Stimulated activated CD4-positive, alpha-beta T cell treated with anti-CD3 and anti-CD28 coated beads, Interleukin-15, amount 100 ng/mL, for 48 hours (primary cell): ENCODE data around the gene FLT1.

Experiments
- DNase-seq, 2 donors: peaks; one replicate each; pipeline ENCODE4 v3.0.0-alpha.2; 2020; ENCODE audit warnings: low read depth in 2 of 2

Gene FLT1

DNA sequence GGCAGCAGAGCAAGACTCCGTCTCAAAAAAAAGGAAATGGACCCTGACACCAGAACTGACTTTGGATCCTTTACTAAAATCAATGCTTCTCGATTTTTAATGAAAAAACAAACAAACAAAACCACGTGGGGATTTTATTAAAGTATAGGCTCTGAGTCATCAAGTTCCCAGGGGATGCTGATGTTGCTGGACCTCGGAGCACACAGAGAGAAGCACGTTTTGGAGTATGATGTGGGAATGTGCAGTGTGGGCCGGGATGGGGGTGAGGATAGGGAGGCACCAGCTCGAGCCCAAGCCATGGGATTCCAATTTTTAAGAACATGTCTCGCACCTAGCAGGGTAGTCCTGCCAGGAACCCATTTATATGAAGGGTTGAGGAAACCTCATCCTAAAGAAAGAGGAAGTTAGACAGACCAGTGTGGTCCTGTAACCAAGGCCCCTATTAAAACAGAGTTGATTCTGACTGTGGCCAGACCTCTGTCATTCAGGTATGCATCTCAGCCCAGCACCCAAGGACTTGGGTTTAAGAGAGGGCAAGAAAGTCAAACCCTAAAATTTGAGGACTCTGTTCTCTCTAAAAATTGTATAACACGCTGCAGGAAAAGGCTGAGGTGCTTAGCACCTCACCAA is 6.4 kb downstream of the FLT1 start:
- no peak for DNase-seq

DNA sequence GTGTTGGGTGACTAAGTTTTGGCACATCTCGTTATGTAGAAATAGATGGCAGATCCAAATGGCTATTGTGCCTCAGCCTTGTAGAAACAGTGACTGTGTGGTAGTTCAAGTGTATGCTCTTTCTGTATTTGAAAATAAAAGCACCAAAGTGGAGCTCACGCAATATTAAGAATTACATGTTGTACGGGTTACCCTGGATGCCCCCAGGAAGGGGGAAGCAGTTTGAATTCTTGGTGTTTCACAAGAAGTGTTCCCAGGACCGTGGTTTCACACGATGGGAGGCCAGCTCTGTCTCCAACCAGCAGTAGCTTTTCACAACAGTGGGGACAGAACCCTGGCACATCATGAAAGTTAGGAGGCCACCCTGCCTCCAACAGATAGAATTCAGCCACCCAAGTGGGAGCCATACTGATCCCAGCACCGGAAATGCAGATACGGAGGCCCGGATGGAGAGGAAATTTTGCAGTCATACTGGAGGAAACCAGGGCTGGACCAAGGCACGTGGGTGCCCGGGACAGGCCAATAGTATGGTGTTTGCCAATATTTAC is 8.9 kb downstream of the FLT1 start:
- DNase-seq = no peak

DNA sequence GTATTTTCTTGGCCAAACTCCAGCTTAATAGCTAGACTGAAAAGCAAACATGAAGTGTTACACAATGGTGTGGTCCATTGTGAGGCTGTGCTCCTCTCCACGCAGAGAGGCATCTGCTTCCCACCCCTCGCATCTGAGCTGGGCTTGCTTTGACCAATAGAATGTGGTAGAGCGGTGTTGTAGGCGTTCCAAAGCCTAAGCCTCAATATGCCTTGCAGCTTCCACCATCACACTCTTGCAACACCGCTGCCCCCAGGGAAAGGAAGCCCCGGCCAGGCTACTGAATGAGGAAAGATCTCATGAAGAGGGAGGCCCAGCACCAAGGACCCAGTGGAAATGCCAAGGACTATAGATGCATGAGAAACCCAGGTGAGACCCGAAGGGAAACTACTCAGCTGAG is 9.4 kb downstream of the FLT1 start:
- no peak for DNase-seq

DNA sequence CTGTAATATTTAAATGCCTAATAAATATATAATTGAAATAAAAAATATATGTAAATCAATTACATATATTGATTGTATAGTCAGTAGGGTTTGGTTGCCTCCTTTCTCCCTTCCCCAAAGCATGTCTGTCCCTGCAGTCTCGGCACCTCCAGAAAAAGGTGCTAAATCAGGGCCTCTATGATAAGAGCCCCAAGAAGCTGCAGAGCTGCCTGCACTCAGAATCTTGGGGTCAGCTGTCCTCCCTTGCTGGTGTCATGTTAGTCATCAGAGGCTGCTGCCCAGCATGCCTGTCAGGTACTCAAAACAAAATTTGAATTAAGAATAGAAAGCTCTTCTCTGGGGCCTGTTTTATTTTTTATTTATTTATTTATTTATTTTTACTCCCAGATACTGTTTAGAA is 9.8 kb downstream of the FLT1 start:
- no peak for DNase-seq

DNA sequence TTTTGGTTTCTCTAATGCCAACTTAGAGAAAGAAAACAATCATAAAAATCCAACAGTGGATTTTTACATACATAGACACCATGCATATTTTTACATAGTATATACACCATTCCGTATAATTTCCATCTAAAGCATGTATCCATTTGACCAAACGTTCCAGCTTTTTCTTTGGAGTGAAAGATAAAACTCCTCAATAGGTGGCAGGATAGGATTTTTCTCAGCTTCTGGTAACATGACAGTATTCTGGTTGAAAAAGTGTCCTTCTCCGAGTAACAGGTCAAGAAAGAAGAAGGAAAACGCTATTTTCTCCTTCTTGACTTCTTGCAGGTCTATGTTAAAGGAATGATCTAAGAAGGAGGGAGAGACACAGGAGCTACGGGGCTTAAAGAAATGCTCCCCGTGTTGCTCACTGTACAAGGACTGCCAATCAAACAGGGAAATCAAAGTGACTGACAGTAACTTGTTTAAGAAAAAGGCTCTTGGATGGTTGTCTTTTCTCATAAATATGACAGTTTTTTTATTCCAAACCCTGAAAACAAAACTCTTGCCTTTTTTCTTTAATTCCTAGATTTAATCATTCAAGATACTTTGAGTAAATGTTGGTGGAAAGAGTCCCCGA is 11.5 kb downstream of the FLT1 start:
- no peak for DNase-seq

DNA sequence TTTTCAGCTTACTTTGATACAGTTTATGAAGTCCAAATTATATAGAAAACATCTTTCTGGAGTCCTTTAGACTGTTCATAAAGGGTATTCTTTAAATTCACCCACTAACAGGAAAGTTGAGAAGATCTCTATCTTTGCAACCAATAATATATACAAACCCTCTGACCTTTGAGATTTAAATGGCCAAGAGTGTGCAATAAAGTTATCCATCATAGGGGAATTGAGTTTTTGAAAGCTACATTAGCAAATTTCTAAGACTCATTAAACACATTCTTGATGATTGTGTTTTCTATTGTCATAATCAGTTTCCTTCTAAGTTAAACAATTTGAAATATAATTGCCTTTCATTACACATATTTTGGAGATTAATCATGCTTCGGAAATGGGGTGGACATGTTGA is 15.9 kb downstream of the FLT1 start:
- no peak for DNase-seq

DNA sequence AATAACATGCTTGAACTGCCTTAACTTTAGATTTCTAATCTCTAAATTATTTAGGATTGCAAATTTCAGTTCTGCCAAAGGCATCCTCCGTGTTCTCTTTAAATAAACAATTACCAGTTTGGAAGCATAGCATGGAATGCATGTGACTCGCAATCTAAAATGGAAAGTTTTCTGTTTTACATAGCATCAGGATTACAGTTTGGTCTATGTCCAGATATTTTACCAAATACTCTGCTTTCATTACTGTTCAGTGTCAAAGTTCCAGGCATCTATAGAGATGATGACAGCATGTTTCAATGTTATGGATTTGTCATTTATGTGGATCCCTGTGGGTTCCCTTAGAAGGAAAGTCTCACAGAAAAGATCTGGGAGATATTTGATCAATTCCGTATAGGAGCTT is 16.8 kb downstream of the FLT1 start:
- DNase-seq = no peak

DNA sequence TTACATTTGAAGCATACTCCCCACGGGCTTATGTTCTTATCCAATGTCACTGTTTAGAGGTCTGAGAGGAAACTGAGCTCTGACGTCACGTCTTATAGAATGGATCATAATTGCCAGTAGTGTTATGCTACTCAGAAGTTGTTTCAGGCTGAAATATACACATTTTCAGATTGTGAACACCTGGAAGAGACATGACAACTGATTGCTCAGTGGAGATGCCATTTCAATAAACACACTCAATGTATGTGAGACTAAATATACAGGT is 17.3 kb downstream of the FLT1 start:
- no peak for DNase-seq

DNA sequence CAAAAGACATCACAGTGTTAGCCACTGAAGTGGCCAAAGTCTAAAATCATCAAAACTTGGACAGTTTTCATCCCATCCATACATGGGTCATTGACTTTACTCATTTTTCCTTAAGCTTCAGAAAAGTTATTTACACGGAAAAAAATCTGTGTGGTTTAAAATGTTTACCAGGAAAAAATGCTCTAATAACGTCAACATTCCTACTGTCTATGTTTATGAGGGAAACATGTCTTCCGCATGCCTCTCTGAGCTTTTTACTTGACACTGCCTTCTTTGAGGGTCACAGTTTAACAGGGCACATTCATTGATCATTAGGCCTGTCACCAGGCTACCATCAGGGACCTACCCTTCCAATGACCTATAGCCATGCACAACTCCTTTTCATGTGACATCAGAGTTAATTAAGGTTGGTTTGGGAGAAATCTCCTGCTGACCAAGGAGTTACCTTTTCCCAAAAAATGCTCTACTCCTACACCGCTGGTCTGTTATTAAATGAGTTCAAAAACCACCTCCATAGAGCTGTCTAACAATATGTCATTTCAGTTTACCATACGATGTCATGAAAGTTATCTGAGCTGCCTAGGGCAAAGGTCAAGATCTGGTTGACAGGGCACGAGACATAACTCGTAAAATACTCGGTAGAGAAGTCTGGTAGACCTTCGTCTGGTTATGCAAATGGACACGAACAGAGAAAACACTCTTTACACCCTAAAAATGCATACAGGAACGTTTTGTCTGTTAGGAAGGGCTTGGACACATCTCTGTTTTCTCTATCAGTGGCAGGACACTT is 17.8 kb downstream of the FLT1 start:
- DNase-seq = no peak

DNA sequence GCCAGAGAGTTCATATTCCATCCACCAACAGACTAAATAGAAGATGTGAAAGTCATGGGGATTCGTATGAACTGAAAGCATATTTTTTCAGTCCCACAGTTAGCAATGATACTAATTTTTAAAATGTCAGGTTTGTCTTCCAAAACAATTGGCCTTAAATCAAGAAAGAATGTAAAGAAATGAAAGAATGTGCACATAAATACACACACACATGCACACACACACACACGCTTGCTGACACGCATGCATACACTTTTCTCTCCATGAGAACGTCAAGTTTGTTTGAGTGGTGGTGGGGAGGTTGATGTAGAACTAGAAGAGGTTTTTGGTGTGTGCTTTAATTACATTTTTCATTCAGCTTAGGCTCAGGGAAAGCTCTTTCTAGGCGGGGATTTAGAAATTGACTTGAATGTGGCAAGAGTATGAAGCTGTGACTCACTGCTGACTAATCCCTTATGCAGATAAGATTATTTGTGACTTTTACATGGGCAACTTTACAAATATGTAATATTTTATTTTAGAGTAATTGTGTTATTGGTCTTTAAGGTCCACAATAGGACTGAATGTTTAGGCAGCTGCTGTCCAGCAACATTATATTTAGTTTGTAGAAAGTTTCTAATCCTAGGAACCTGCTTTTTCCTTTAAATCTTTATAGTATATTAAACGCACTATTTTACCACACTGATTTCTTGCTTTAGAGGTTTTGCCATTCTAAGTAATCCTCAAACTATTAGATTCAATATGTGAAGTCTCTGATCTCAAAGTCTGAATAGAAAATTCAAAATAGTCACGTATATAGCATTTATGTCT is 18.8 kb downstream of the FLT1 start:
- no peak for DNase-seq

DNA sequence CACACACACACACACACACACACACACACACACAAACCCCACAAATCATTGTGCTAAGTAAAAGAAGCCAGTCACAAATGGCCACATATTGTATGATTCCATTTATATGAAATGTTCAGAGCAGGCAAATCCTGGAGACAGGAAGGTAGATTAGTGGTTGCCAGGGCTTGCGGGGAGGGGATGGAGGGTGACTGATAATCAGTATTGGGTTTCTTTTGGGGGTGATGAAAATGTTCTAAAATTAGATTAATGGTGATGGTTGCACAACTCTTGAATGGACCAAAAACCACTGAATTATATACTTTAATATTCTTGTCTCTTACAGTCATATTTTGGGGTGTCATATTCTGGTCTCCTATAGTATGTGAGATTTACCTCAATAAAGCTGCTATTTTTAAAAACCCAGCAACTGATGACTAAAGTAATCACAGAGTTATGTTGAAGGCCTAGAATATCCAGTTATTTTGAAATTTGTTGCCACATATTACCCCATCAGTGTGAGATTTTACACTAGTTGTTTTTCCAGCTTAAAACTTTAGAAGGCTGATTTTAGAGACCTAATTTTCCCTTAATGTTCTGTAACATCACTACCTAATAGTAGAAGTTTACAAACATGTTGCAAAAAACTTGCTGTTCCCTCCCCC is 20.3 kb downstream of the FLT1 start:
- DNase-seq = no peak

DNA sequence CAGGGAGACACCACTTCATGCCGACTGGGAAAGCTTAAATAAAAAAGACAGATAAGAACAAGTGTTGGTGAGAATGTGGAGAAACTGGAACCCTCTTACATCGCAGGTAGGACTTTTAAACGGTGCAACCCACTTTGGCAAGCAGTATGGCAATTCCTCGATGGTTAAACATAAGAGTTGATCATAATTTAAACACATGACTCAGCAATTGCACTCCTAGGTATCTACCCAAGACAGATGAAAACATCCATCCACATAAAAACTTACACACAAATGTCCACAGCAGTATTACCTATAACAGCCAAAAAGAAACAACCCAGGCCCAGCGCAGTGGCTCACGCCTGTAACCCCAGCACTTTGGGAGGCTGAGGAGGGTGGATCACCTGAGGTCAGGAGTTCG is 21.9 kb downstream of the FLT1 start:
- DNase-seq = no peak

DNA sequence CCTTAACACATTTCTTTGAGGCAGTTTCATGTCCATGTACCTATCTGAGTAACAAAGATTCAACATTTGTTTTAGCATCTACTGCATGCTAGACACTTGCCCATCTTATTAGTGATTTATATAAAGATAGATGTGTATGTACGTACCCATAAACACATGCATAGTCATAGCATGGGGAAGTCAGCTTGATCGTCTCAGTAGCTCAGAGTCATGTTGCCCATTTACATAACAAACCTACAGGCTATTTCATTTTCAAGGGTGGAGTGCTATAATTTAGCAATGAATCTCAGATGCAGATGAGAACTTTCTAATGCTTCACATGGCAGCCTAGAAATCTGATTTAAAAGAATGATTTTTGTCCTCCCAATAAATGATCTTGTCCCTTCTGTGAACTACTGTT is 23.5 kb downstream of the FLT1 start:
- no peak for DNase-seq

DNA sequence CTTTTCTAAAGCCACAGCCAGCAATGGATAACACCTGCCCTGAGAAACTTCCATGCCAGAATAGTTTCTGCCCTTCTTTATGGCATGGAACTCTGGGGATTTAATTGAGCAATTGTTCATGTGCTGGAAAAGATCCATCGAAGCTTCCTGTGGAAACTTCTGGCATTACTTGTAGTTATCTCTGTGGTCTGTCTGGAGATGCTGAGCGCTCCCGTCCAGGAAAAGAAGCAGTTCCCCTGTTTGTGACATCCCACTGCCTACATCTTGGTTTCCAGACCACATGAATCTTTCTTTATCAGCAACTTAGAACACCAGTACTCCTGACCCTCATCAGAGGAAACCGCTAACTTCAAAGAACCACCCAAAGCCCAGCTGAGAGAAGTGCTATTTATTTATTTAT is 24.6 kb downstream of the FLT1 start:
- DNase-seq = no peak

DNA sequence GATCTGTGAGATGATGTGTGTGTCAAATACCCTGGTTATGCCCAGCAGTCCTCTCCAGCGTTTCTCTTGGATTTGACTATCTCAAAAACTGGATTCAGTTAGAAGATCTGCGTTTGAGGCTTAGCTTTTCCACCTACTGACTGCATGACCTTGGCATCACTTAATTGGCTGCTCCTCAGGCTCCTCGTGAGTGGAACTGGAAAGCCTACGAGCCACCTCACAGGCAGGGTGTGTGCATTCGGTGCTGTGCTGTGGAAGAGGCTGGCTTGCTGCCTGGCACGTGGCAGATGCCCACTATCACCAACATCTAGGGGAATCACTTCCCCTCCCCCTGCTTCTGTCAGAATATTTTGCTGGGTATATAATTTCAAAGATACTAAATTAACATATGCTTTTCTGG is 25.6 kb downstream of the FLT1 start:
- DNase-seq = no peak

DNA sequence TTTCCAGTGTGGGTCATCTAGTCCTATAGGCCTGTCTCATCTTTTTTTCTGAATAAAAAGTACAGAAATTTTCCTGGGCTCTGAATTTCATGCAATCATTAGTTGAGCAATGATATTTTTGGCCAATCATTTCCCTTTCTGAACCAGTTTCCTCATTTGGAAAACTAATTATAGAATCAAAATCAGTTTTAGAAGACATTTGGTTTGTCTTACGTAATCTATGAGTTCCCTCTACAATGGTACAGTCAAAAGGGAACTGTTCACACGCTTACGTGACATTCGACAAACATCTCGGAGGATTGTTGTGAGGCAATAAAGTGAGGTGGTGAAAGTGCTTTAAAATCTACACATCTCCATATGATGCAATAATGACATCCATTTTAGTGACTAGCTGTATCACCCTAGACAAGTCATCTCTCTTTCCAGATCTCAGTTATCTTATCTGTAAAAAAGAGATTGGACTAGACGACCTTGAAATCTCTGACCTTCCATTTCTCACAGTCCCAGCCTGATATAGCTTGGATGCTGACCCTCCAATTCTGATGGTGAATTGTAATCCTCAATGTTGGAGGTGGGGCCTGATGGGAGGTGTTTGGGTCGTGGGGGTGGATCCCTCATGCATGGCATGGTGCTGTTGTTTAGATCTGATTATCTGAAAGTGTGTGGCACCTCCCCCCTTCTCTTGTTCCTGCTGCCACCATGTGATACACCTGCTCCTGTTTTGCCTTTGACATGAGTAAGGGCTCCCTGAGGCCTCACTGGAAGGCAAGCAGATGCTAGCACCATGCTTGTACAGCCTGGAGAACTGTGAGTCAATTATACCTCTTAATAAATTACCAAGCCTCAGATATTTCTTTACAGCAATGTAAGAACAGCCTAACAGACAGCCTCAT is 26.7 kb downstream of the FLT1 start:
- no peak for DNase-seq

DNA sequence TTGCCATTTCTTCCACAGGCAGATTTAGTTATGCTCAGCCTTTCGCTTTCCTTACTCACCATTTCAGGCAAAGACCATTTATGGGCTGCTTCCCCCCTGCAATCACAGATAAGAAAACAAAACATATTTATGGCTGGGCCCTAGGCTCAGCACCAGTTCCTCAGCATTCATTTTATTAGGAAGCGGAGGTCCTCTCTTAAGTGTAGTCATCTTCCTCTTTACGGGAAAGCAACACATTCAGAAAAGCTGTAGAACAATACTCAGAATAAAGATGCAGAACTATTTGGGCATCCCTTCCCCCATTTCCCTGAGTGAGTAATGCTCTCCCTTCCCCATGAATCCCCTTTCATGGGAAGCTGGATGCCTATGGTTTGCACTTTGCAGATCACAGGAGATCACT is 27.9 kb downstream of the FLT1 start:
- DNase-seq = no peak

DNA sequence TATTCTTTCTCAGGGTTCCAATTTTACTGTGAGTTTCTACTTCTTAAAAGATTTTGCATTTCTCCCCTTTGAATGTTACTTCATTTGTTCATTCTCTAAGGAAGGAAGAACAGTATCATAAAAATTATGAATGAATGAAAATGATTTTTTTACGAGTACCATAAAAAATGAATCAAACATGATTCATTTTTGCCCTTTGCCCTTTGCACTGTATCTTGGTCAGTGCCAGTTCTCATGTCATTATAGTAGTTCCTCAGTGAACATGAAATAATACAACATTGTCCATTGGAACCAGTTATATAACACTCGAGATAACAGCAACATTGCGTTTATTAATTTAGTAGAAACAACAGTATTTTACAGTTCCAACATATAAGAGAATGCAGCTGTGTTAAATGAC is 28.8 kb downstream of the FLT1 start:
- DNase-seq = no peak

DNA sequence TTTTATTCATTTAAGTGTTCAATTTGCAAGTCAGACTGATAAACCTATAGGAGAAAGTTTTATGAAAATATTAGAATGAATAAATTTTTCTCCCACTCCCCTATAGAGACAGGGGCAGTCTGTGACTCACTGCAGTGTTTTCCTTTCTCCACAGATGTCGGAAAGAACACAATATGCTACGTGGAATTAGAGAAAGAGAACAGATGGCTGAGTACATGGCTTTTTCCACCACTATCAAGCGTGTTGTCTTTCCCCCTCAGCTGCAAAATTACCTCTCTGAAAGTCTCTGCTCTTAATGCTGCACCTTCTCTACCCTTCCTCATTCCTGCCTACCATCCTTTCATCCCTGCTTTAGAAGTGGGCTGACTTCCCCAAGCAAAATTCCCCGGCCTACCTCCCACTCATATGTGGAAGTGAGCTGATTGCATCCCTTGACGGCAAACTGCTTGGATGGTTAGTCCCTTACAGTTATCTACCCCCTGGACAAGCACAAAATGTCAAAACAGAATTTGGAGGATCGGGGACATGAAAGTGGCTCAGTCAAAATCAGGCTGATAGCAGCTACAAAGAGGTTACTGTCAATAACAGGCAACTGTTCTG is 30.0 kb downstream of the FLT1 start:
- no peak for DNase-seq

DNA sequence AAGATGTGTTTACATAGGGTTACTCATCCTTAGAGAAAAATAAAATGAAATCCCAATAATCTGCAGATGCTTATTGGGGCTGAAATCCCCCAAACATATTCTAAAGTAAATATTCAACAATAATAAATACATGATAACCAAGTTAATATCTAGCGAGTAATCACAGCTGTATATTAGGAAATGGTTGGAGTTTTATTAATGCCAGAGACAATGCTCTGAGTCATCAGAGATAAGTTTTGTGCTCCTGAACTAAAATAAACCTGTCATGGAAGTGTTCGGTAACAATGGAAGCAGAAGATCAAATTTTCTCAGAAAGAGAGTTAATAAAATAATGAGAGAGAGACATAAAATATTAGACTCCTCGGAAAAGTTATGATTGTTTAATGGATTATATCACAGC is 31.4 kb downstream of the FLT1 start:
- no peak for DNase-seq

DNA sequence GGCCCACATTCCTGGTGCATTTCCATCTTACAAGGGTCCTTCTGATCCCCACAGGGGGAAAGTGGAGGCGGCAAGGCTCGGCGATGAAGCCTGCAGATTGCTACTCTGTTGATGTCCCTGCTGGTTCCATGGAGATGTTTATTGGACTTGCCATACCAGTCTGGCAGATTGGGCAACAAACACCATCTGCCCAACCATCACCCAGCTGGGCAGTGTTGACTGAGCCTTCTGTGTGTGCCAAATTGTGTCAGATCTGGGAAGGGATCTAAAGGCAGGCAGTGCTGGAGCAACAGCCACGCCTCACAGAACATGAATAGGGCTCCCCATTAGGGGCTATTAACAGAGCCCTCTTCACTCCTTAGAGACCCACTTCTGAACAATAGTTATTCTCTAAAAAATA is 35.0 kb downstream of the FLT1 start:
- no peak for DNase-seq
